Type B pancreatic cell (in vitro differentiated cells): Measurements from ENCODE around the gene FNBP1. TPM values are rescaled to one million over a fixed set of nuclear protein-coding genes. Genes with fewer than 3 reads are reported as not detected.
A peak's percentile ranks its signal among the peaks of the same experiment; 100 is the strongest.

ENCODE experiments used
- DNase-seq: peaks from one replicate; pipeline ENCODE4 v3.0.0; 2021; ENCODE audit warnings: mixed read lengths; ENCODE audit not compliant: unreplicated experiment; ENCODE audit errors: extremely low spot score
- H3K27ac Mint-ChIP-seq: 2 replicates; pipeline ENCODE4 v1.8.0; 2021; ENCODE audit warnings: mild to moderate bottlenecking, mixed read lengths
- H3K27me3 Mint-ChIP-seq: 2 replicates; pipeline ENCODE4 v1.8.0; 2021; ENCODE audit warnings: mixed read lengths
- H3K36me3 Mint-ChIP-seq: 2 replicates; pipeline ENCODE4 v1.8.0; 2021; ENCODE audit warnings: mixed read lengths
- H3K4me1 Mint-ChIP-seq: one replicate; pipeline ENCODE4 v1.8.0; 2021; ENCODE audit warnings: mixed read lengths; ENCODE audit not compliant: unreplicated experiment
- H3K4me3 Mint-ChIP-seq: 2 replicates; pipeline ENCODE4 v1.8.0; 2021; ENCODE audit warnings: mild to moderate bottlenecking, mixed read lengths
- H3K9me3 Mint-ChIP-seq: 2 replicates; pipeline ENCODE4 v1.8.0; 2021; ENCODE audit warnings: mixed read lengths
- total RNA-seq: library from RNA; stranded (reverse); gene quantifications from 2 replicates; pipeline ENCODE4 v1.2.1, GENCODE V29; 2021; ENCODE audit warnings: low replicate concordance
- TF ChIP-seq, protein P1 (sequence below): fragments of 200-600 bp; sonication (generic); conservative IDR thresholded peaks from 2 replicates; pipeline ENCODE4 v1.5.0; 2021; ENCODE audit warnings: antibody characterized with exemption, mild to moderate bottlenecking

Gene FNBP1
- total RNA-seq, 1 donor from 2014 or later = 38.6 TPM

DNA sequence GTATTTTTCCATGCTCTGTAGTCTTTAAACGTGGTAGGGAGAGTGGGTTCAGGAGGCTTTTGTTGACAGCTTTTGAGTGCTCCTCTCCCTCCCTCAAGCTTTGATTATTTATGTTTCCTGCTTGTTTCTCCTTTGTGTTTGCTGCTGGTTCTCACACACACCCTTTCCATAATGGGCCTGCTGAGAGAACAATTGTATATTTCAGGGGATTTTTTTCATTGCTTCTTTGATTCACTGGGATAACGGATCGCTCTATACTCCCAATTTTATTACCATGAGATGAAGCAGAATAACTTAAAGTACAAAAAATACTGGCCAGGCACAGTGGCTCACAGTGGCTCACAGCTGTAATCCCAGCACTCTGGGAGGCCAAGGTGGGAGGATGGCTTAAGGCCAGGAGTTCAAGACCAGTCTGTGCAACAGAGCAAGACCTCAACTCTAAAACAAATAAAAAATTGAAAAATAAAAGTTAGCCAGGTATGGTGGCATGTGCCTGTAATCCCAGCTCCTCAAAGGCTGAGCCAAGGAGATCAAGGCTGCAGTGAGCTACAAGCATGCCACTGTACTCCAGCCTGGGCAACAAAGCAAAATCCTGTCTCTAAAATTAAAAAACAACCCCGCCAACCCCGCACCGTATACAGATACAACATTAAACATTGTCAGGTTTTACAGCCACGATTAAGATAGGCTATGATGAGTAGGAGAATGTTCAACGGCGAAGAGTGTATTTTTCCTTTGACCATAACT lies 140.8 kb downstream of the FNBP1 start:
- no peak for DNase-seq
- Mint-ChIP-seq H3K9me3 (no peaks in the 10 kb centered on the region), H3K27ac (peak overlapping the region; percentile 59), H3K4me3 (no peak overlapping the region), H3K27me3 (no peaks in the 10 kb centered on the region), H3K4me1 (no peaks in the 10 kb centered on the region), H3K36me3 (peaks cover 34% of the 10 kb centered on the region)
- TF ChIP-seq, protein P1, sequence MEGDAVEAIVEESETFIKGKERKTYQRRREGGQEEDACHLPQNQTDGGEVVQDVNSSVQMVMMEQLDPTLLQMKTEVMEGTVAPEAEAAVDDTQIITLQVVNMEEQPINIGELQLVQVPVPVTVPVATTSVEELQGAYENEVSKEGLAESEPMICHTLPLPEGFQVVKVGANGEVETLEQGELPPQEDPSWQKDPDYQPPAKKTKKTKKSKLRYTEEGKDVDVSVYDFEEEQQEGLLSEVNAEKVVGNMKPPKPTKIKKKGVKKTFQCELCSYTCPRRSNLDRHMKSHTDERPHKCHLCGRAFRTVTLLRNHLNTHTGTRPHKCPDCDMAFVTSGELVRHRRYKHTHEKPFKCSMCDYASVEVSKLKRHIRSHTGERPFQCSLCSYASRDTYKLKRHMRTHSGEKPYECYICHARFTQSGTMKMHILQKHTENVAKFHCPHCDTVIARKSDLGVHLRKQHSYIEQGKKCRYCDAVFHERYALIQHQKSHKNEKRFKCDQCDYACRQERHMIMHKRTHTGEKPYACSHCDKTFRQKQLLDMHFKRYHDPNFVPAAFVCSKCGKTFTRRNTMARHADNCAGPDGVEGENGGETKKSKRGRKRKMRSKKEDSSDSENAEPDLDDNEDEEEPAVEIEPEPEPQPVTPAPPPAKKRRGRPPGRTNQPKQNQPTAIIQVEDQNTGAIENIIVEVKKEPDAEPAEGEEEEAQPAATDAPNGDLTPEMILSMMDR = no peak

DNA sequence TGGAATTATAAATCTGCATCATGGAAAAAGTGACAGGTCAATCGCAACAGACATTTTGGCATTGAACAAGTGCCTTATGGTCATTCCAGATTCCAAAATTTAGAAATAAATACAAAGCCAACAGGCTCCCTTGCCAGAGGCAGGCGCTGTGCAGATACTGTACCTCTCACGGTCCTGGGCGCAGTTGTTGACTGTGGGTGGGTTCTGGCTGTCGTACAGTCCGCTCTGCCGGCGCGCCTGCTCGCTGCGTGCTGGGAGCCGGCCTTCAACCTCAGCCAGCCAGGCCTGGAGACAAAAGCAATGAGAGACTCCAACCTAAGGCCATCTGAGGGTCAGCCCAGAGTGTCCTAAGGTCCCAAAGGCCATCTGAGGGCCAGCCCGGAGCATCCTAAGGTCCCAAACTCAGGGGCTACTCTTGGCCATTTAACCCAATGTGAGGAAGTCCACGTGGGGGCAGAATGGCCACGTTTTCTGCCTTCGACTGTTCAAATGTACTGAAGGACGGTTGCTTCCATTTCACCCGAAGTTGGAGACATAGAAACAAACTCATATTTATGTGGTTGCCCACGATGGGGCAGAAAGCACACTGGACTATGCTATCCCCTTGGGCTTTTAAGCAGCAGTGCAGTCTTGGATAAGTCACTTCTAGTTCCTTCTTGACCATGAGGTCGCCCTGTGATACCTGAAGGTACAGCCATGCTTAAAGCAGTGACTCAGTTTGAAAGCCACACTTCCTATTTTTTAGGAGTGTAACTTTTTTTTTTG lies 142.5 kb downstream of the FNBP1 start:
- Mint-ChIP-seq H3K36me3 (peaks cover 27% of the 10 kb centered on the region), H3K9me3 (no peaks in the 10 kb centered on the region), H3K4me3 (no peak overlapping the region), H3K27me3 (no peaks in the 10 kb centered on the region), H3K4me1 (no peaks in the 10 kb centered on the region), H3K27ac (no peak overlapping the region)
- TF ChIP-seq, protein P1 = no peak
- no peak for DNase-seq

DNA sequence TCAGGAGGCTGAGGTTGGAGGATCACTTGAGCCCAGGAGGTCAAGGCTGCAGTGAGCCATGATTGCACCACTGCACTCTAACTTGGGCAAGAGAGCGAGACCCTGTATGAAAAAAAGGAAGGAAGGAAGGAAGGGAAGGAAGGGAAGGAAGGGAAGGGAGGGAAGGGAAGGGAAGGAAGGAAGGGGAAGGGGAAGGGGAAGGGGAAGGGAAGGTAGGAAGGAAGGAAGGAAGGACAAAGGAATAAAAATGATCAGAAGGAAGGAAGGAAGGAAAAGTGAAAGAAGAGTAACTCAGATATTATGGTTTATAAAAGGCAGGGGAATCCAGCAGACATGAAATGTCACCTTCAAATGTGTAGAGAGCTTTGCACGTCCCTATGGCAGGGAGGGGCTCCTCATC lies 143.4 kb downstream of the FNBP1 start:
- Mint-ChIP-seq H3K36me3 (peaks cover 21% of the 10 kb centered on the region), H3K4me1 (no peaks in the 10 kb centered on the region), H3K9me3 (no peaks in the 10 kb centered on the region), H3K27ac (no peak overlapping the region), H3K27me3 (no peaks in the 10 kb centered on the region), H3K4me3 (no peak overlapping the region)
- TF ChIP-seq, protein P1 = no peak
- no peak for DNase-seq

DNA sequence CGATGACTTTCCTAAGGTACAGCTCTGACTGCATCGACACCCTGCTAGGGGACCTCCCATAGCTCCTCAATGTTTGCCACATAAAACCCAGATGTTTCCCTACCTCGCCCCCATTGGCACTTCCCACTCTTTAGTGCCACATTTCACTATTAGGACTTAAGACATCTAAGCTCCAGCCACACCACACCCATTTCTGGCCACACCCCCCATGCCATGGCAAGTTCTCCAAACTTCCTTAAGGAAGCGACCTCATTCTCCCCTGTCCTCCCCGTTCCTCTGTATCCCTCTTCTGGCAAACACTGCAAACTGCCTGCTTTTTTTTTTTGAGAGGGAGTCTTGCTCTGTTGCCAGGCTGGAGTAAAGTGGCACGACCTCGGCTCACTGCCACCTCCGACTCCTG lies 144.8 kb downstream of the FNBP1 start:
- Mint-ChIP-seq H3K27me3 (no peaks in the 10 kb centered on the region), H3K36me3 (peaks cover 23% of the 10 kb centered on the region), H3K27ac (no peak overlapping the region)

DNA sequence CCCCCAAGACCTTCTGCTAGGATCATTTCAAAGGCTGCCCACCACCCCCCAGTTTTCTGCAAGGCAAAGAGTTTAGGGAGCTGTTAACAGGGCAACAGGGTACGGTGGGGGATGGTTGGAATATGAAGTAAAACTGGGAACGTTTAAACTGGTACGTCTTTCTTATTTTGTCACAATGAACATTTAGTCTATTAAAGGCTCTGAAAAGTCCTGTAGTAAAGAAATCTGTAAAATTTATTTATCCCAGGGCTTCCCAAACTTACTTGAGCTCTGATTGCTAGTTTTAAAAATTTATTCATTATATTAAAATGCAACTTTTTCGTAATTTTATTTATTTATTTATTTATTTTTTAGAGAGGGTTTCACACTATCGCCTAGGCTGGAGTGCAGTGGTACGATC lies 145.7 kb downstream of the FNBP1 start:
- no peaks in the 10 kb centered on the region for H3K9me3 Mint-ChIP-seq
- H3K27ac Mint-ChIP-seq = no peak overlapping the region
- H3K27me3 Mint-ChIP-seq = no peaks in the 10 kb centered on the region
- peaks cover 3% of the 10 kb centered on the region for H3K4me1 Mint-ChIP-seq
- DNase-seq = no peak
- no peak overlapping the region for H3K4me3 Mint-ChIP-seq
- H3K36me3 Mint-ChIP-seq = peaks cover 23% of the 10 kb centered on the region
- TF ChIP-seq, protein P1 = no peak

More for the DNA sequence above, 144.8 kb downstream of the FNBP1 start:
- no peaks in the 10 kb centered on the region for H3K4me1 Mint-ChIP-seq
- TF ChIP-seq, protein P1 = no peak
- no peak for DNase-seq
- H3K9me3 Mint-ChIP-seq = no peaks in the 10 kb centered on the region
- H3K4me3 Mint-ChIP-seq = no peak overlapping the region
